ENCODE results near the gene GRIK4.

The GRIK4 gene

GRCh38 chr11:120551191-120551590 lies 39.6 kb downstream of the GRIK4 start:
- H3K27me3 ChIP-seq (ENCODE audit: insufficient read depth, low read length), result peaks cover 3% of the 10 kb centered on the region; the same call in 1 of the 2 replicates
- H3K4me1 ChIP-seq (ENCODE audit: insufficient read depth, low read length), result peaks cover 34% of the 10 kb centered on the region
- no peaks in the 10 kb centered on the region for H3K9me3 ChIP-seq (ENCODE audit: insufficient read depth, low read depth, low read length)
- WGBS, result 94% methylated on average over 7 of the region's 7 CpGs
- H3K9ac ChIP-seq (ENCODE audit: low read depth, low read length), result no peak overlapping the region
- H3K36me3 ChIP-seq (ENCODE audit: insufficient read depth, low read length), result no peaks in the 10 kb centered on the region
- H3K27ac ChIP-seq (ENCODE audit: low read depth, low read length), result no peak overlapping the region
- no peak overlapping the region for H3K4me3 ChIP-seq (ENCODE audit: low read length)

GRCh38 chr11:120554766-120555432 lies 43.4 kb downstream of the GRIK4 start:
- Histone ChIP-seq H3K27ac (ENCODE audit: low read depth, low read length) (no peak overlapping the region), H3K4me3 (ENCODE audit: low read length) (no peak overlapping the region), H3K4me1 (ENCODE audit: insufficient read depth, low read length) (peaks cover 21% of the 10 kb centered on the region), H3K27me3 (ENCODE audit: insufficient read depth, low read length) (peaks cover 5% of the 10 kb centered on the region), H3K9me3 (ENCODE audit: insufficient read depth, low read depth, low read length) (no peaks in the 10 kb centered on the region), H3K36me3 (ENCODE audit: insufficient read depth, low read length) (no peaks in the 10 kb centered on the region), H3K9ac (ENCODE audit: low read depth, low read length) (0 out of 2 replicates have a peak overlapping the region, but pooled peaks have one; percentile 16)
- WGBS, result 80% methylated on average over 13 of the region's 14 CpGs

- 31% methylated on average over 11 of the region's 11 CpGs for WGBS
- no peak overlapping the region for H3K27ac ChIP-seq (ENCODE audit: low read depth, low read length)
- no peaks in the 10 kb centered on the region for H3K36me3 ChIP-seq (ENCODE audit: insufficient read depth, low read length)
- H3K27me3 ChIP-seq (ENCODE audit: insufficient read depth, low read length), result peaks cover 5% of the 10 kb centered on the region
- H3K9me3 ChIP-seq (ENCODE audit: insufficient read depth, low read depth, low read length), result no peaks in the 10 kb centered on the region
- peaks cover 20% of the 10 kb centered on the region for H3K4me1 ChIP-seq (ENCODE audit: insufficient read depth, low read length)
- no peak overlapping the region for H3K4me3 ChIP-seq (ENCODE audit: low read length)
- H3K9ac ChIP-seq (ENCODE audit: low read depth, low read length), result 0 out of 2 replicates have a peak overlapping the region, but pooled peaks have one; percentile 16
Observed at GRCh38 chr11:120555433-120555773, 43.9 kb downstream of the GRIK4 start.

GRCh38 chr11:120556797-120557196 lies 45.2 kb downstream of the GRIK4 start:
- no peaks in the 10 kb centered on the region for H3K9me3 ChIP-seq (ENCODE audit: insufficient read depth, low read depth, low read length)
- peaks cover 20% of the 10 kb centered on the region for H3K4me1 ChIP-seq (ENCODE audit: insufficient read depth, low read length)
- no peaks in the 10 kb centered on the region for H3K36me3 ChIP-seq (ENCODE audit: insufficient read depth, low read length)
- no peak overlapping the region for H3K27ac ChIP-seq (ENCODE audit: low read depth, low read length)
- no peak overlapping the region for H3K4me3 ChIP-seq (ENCODE audit: low read length)
- peaks cover 6% of the 10 kb centered on the region for H3K27me3 ChIP-seq (ENCODE audit: insufficient read depth, low read length)
- WGBS, result 70% methylated on average over 9 of the region's 9 CpGs
- no peak overlapping the region for H3K9ac ChIP-seq (ENCODE audit: low read depth, low read length)

GRCh38 chr11:120558744-120559431 lies 47.3 kb downstream of the GRIK4 start:
- peaks cover 27% of the 10 kb centered on the region for H3K27me3 ChIP-seq (ENCODE audit: insufficient read depth, low read length)
- no peaks in the 10 kb centered on the region for H3K9me3 ChIP-seq (ENCODE audit: insufficient read depth, low read depth, low read length)
- no peaks in the 10 kb centered on the region for H3K36me3 ChIP-seq (ENCODE audit: insufficient read depth, low read length)
- H3K27ac ChIP-seq (ENCODE audit: low read depth, low read length), result no peak overlapping the region
- peaks cover 32% of the 10 kb centered on the region for H3K4me1 ChIP-seq (ENCODE audit: insufficient read depth, low read length)
- H3K9ac ChIP-seq (ENCODE audit: low read depth, low read length), result no peak overlapping the region
- 92% methylated on average over 8 of the region's 8 CpGs for WGBS
- no peak overlapping the region for H3K4me3 ChIP-seq (ENCODE audit: low read length)

GRCh38 chr11:120561286-120561685 lies 49.7 kb downstream of the GRIK4 start:
- Histone ChIP-seq H3K9ac (ENCODE audit: low read depth, low read length) (no peak overlapping the region), H3K36me3 (ENCODE audit: insufficient read depth, low read length) (no peaks in the 10 kb centered on the region), H3K27me3 (ENCODE audit: insufficient read depth, low read length) (peaks cover 46% of the 10 kb centered on the region), H3K4me3 (ENCODE audit: low read length) (no peak overlapping the region), H3K27ac (ENCODE audit: low read depth, low read length) (no peak overlapping the region), H3K4me1 (ENCODE audit: insufficient read depth, low read length) (peaks cover 28% of the 10 kb centered on the region), H3K9me3 (ENCODE audit: insufficient read depth, low read depth, low read length) (no peaks in the 10 kb centered on the region)
- WGBS, result 91% methylated on average over 11 of the region's 11 CpGs

GRCh38 chr11:120562806-120563425 lies 51.4 kb downstream of the GRIK4 start:
- Histone ChIP-seq H3K27me3 (ENCODE audit: insufficient read depth, low read length) (peaks cover 45% of the 10 kb centered on the region), H3K4me3 (ENCODE audit: low read length) (no peak overlapping the region), H3K27ac (ENCODE audit: low read depth, low read length) (no peak overlapping the region), H3K9ac (ENCODE audit: low read depth, low read length) (no peak overlapping the region), H3K4me1 (ENCODE audit: insufficient read depth, low read length) (peaks cover 28% of the 10 kb centered on the region), H3K9me3 (ENCODE audit: insufficient read depth, low read depth, low read length) (no peaks in the 10 kb centered on the region), H3K36me3 (ENCODE audit: insufficient read depth, low read length) (no peaks in the 10 kb centered on the region)
- 85% methylated on average over 9 of the region's 9 CpGs for WGBS

GRCh38 chr11:120563703-120564572 lies 52.4 kb downstream of the GRIK4 start:
- Histone ChIP-seq H3K4me1 (ENCODE audit: insufficient read depth, low read length) (peaks cover 28% of the 10 kb centered on the region), H3K9me3 (ENCODE audit: insufficient read depth, low read depth, low read length) (no peaks in the 10 kb centered on the region), H3K27me3 (ENCODE audit: insufficient read depth, low read length) (peaks cover 45% of the 10 kb centered on the region), H3K9ac (ENCODE audit: low read depth, low read length) (peak overlapping the region; percentile 70), H3K27ac (ENCODE audit: low read depth, low read length) (peak overlapping the region; percentile 41; the same call in 1 of the 2 replicates), H3K36me3 (ENCODE audit: insufficient read depth, low read length) (no peaks in the 10 kb centered on the region), H3K4me3 (ENCODE audit: low read length) (peak overlapping the region; percentile 63)
- WGBS, result 2% methylated on average over 53 of the region's 53 CpGs

- peak overlapping the region; percentile 70 for H3K9ac ChIP-seq (ENCODE audit: low read depth, low read length)
- H3K4me3 ChIP-seq (ENCODE audit: low read length), result peak overlapping the region; percentile 63
- peaks cover 45% of the 10 kb centered on the region for H3K27me3 ChIP-seq (ENCODE audit: insufficient read depth, low read length)
- H3K4me1 ChIP-seq (ENCODE audit: insufficient read depth, low read length), result peaks cover 34% of the 10 kb centered on the region
- WGBS, result under 1% methylated on average over 70 of the region's 75 CpGs
- H3K9me3 ChIP-seq (ENCODE audit: insufficient read depth, low read depth, low read length), result no peaks in the 10 kb centered on the region
- no peaks in the 10 kb centered on the region for H3K36me3 ChIP-seq (ENCODE audit: insufficient read depth, low read length)
- H3K27ac ChIP-seq (ENCODE audit: low read depth, low read length), result peak overlapping the region; percentile 41; the same call in 1 of the 2 replicates
Observed at GRCh38 chr11:120564573-120565311, 53.2 kb downstream of the GRIK4 start.

- Histone ChIP-seq H3K27ac (ENCODE audit: low read depth, low read length) (no peak overlapping the region), H3K36me3 (ENCODE audit: insufficient read depth, low read length) (no peaks in the 10 kb centered on the region), H3K27me3 (ENCODE audit: insufficient read depth, low read length) (peaks cover 45% of the 10 kb centered on the region), H3K4me3 (ENCODE audit: low read length) (peak overlapping the region; percentile 63), H3K9ac (ENCODE audit: low read depth, low read length) (no peak overlapping the region), H3K4me1 (ENCODE audit: insufficient read depth, low read length) (peaks cover 42% of the 10 kb centered on the region), H3K9me3 (ENCODE audit: insufficient read depth, low read depth, low read length) (no peaks in the 10 kb centered on the region)
- 47% methylated on average over 14 of the region's 14 CpGs for WGBS
Observed at GRCh38 chr11:120565466-120566155, 54.1 kb downstream of the GRIK4 start.

Measured in HUES64 (cell line).